ENCODE data around the gene GNA12. TPM values are rescaled to one million over a fixed set of nuclear protein-coding genes. Genes with fewer than 3 reads are reported as not detected.

GNA12 gene
- total RNA-seq, 1 donor from 2014 or later: 19.3 TPM

DNA sequence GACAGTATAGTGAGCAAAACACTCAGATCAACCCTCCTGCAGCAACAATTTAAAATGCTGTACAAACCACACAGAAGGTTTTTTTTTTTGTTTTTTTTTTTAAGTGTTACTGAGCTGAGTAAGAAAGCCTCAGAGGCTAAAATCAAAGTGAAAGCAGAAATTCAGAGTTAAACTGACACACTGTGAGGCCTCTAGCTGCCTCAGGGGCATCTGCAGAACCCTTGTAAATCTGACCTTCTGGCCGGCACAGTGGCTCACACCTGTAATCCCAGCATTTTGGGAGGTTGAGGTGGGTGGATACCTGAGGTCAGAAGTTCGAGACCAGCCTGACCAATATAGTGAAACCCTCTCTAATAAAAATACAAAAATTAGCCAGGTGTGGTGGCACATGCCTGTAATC is 7.4 kb upstream of the GNA12 start:
- no peak overlapping the region for H3K4me3 ChIP-seq (ENCODE audit: low read depth, low read length)
- DNase-seq (ENCODE audit: low read depth): no peak
- TF ChIP-seq, protein P1, sequence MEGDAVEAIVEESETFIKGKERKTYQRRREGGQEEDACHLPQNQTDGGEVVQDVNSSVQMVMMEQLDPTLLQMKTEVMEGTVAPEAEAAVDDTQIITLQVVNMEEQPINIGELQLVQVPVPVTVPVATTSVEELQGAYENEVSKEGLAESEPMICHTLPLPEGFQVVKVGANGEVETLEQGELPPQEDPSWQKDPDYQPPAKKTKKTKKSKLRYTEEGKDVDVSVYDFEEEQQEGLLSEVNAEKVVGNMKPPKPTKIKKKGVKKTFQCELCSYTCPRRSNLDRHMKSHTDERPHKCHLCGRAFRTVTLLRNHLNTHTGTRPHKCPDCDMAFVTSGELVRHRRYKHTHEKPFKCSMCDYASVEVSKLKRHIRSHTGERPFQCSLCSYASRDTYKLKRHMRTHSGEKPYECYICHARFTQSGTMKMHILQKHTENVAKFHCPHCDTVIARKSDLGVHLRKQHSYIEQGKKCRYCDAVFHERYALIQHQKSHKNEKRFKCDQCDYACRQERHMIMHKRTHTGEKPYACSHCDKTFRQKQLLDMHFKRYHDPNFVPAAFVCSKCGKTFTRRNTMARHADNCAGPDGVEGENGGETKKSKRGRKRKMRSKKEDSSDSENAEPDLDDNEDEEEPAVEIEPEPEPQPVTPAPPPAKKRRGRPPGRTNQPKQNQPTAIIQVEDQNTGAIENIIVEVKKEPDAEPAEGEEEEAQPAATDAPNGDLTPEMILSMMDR (conservative IDR thresholded peaks at IDR 0.05; ENCODE audit: low read depth, low read length): no peak

- no peak overlapping the region for H3K4me3 ChIP-seq (ENCODE audit: low read depth, low read length)
- DNase-seq (ENCODE audit: low read depth): no peak
- TF ChIP-seq, protein P1 (conservative IDR thresholded peaks at IDR 0.05; ENCODE audit: low read depth, low read length): no peak
These were observed 6.0 kb upstream of the GNA12 start for GRCh38 chr7:2849941-2850766.

- peak overlapping the region; percentile 62 for H3K4me3 ChIP-seq (ENCODE audit: low read depth, low read length)
These were observed 1.0 kb upstream of the GNA12 start for GRCh38 chr7:2845034-2845592.

DNA sequence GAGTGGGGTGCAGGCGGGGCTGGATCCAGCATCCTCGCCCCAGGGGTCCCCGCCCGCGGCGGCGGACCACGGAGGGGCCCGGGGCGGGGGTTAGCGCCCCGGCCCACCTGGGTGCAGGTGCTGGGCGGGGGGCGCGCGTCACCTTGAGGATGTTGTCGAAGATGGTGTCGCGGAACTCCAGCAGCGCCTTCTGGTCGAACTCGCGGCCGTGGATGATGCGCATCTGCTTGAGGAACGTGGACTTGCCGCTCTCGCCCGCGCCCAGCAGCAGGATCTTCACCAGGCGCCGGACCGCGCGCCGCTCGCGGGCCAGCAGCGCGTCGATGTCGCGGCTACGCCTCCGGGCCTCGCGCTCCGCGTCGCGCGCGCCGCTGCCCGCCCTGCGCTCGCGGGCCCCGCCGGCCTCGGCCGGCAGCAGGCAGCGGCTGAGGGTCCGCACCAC is 376 bp downstream of the GNA12 start:
- no peak for DNase-seq (ENCODE audit: low read depth)
- TF ChIP-seq, protein P1 (conservative IDR thresholded peaks at IDR 0.05; ENCODE audit: low read depth, low read length): no peak

More at GRCh38 chr7:2845034-2845592, 1.0 kb upstream of the GNA12 start:
- no peak for DNase-seq (ENCODE audit: low read depth)
- TF ChIP-seq, protein P1 (conservative IDR thresholded peaks at IDR 0.05; ENCODE audit: low read depth, low read length): no peak

DNA sequence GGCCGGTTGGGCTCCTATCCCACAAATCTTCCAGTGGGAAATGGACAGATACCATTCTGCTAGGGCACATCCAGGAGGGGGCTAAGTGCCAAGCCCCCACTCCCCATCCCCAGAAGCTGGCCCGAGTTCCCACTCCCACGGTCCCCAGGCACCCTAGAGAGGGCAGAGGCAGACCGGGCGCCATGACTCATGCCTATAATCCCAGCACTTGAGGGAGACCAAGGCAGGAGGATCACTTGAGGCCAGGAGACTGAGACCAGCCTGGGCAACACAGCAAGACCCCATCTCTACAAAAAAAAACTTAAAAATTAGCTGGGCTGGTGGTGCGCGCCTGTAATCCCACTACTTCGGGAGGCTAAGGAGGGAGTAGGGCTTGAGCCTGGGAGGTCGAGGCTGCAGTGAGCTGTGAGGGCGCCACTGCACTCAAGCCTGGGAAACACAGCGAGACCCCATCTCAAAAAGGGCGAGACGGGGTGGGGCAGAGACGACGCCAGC is 870 bp downstream of the GNA12 start:
- TF ChIP-seq, protein P1 (conservative IDR thresholded peaks at IDR 0.05; ENCODE audit: low read depth, low read length): no peak
- DNase-seq (ENCODE audit: low read depth): no peak
- H3K4me3 ChIP-seq (ENCODE audit: low read depth, low read length): peak overlapping the region; percentile 74

More for the DNA sequence above, 376 bp downstream of the GNA12 start:
- H3K4me3 ChIP-seq (ENCODE audit: low read depth, low read length): peak overlapping the region; percentile 74

GRCh38 chr7:2841907-2842306 is 2.2 kb downstream of the GNA12 start:
- no peak for DNase-seq (ENCODE audit: low read depth)
- no peak overlapping the region for H3K4me3 ChIP-seq (ENCODE audit: low read depth, low read length)
- TF ChIP-seq, protein P1 (conservative IDR thresholded peaks at IDR 0.05; ENCODE audit: low read depth, low read length): no peak

Data from epithelial cell of proximal tubule (primary cell).